HEK293T (cell line): ENCODE results near the gene NLRP8.

ENCODE experiments used
- CTCF ChIA-PET: fragments of 350-600 bp; formaldehyde crosslinking; extraction: SDS; loops from one replicate; lab custom pipeline; 2021; ENCODE audit warnings: antibody characterized with exemption, inconsistent platforms; lab: Yijun Ruan, JAX
- POLR2A ChIA-PET: fragments of 350-600 bp; formaldehyde crosslinking; extraction: SDS; loops from one replicate; lab custom pipeline; 2020; ENCODE audit warnings: antibody characterized with exemption, inconsistent platforms; lab: Yijun Ruan, JAX
- DNase-seq: peaks from one replicate; pipeline ENCODE4 v3.0.0; 2012; ENCODE audit warnings: mixed read lengths; ENCODE audit errors: extremely low spot score
- ARNT ChIP-seq: fragments of 450-650 bp; IDR thresholded peaks from 2 replicates; pipeline ENCODE4 v1.6.1; 2017; ENCODE audit warnings: mild to moderate bottlenecking
- BHLHE40 ChIP-seq: fragments of 450-650 bp; IDR thresholded peaks from 2 replicates; pipeline ENCODE4 v1.6.1; 2016; ENCODE audit warnings: mild to moderate bottlenecking, moderate library complexity, borderline replicate concordance
- CTBP1 ChIP-seq: fragments of 450-650 bp; IDR thresholded peaks from 2 replicates; pipeline ENCODE4 v1.6.1; 2016; ENCODE audit warnings: borderline replicate concordance
- ELF4 ChIP-seq: fragments of 450-650 bp; IDR thresholded peaks from 2 replicates; pipeline ENCODE4 v1.6.1; 2017; ENCODE audit warnings: antibody characterized with exemption
- FOXA1 ChIP-seq: fragments of 450-650 bp; IDR thresholded peaks from 2 replicates; pipeline ENCODE4 v1.6.1; 2016; ENCODE audit warnings: mild to moderate bottlenecking
- FOXK2 ChIP-seq: fragments of 450-650 bp; IDR thresholded peaks from 2 replicates; pipeline ENCODE4 v1.6.1; 2016; ENCODE audit warnings: mild to moderate bottlenecking
- FOXM1 ChIP-seq: fragments of 450-650 bp; IDR thresholded peaks from 2 replicates; pipeline ENCODE4 v1.6.1; 2017; ENCODE audit warnings: mild to moderate bottlenecking, borderline replicate concordance
- HDGF ChIP-seq: fragments of 450-650 bp; IDR thresholded peaks from 2 replicates; pipeline ENCODE4 v1.6.1; 2017; ENCODE audit warnings: antibody characterized with exemption, borderline replicate concordance
- L3MBTL2 ChIP-seq: fragments of 450-650 bp; conservative IDR thresholded peaks from 2 replicates; pipeline ENCODE4 v1.6.1; 2016; ENCODE audit warnings: mild to moderate bottlenecking
- LEF1 ChIP-seq: fragments of 450-650 bp; IDR thresholded peaks from 2 replicates; pipeline ENCODE4 v1.6.1; 2017; ENCODE audit warnings: mild to moderate bottlenecking, borderline replicate concordance
- NFRKB ChIP-seq: fragments of 450-650 bp; IDR thresholded peaks from 2 replicates; pipeline ENCODE4 v1.6.1; 2016; ENCODE audit warnings: mild to moderate bottlenecking, moderate library complexity
- SP1 ChIP-seq: fragments of 450-650 bp; IDR thresholded peaks from 2 replicates; pipeline ENCODE4 v1.6.1; 2017
- SUZ12 ChIP-seq: fragments of 450-650 bp; IDR thresholded peaks from 2 replicates; pipeline ENCODE4 v1.6.1; 2016; ENCODE audit warnings: mild to moderate bottlenecking
- TARDBP ChIP-seq: fragments of 450-650 bp; IDR thresholded peaks from 2 replicates; pipeline ENCODE4 v1.6.1; 2016
- ZNF384 ChIP-seq: fragments of 450-650 bp; IDR thresholded peaks from 2 replicates; pipeline ENCODE4 v1.6.1; 2016
- TF ChIP-seq, protein P1 (sequence below): fragments of 450-650 bp; IDR thresholded peaks from 2 replicates; pipeline ENCODE4 v1.6.1; 2016

NLRP8 gene

DNA sequence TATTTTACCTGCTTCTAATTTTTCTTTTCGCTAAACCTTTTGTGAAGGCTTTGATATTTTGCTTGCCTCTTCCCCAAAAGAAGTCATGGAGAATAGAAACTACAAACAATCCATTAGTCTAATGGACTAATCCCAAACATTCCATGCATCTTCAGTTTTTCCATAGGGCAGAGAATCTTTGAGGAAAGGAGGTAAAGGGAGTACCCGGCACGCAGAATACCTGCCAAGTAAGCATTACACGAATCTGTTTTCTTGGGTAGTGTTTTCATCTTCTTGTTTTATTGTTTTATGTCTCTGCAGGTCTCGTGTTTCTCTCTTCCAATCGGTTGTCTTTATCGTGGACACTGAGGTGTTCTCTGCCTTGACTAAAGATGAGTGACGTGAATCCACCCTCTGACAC lies at the start of gene NLRP8:
NLRP8 (plus strand) TSS at position 301 of the 400 bp plus-strand sequence.
- CTCF ChIA-PET = no interaction called here
- TF ChIP-seq FOXM1 (no peak), BHLHE40 (no peak), SP1 (no peak), LEF1 (no peak), SUZ12 (no peak)
- POLR2A ChIA-PET = no interaction called here
- no peak for DNase-seq

DNA sequence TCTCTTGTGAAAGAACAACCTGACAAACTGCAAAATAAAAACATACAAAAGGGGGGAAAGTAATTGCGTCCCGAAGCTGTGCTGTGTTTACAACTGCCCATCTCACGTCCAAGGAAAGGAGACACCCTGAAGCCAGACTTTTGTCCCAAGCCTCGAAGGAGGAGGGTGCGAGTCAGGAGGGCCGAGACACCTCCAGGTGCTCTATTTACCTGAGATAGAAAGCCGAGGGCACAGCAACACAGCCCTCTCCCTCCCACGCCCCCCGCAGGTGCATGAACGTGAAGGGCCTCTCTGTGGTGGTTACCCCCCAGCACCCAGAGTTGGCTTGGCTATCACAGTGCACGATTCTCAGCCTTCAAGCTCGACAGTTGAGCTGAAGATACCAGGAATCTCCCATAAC lies 48.7 kb upstream of the NLRP8 start:
- ChIA-PET POLR2A (no interaction called here), CTCF (no interaction called here)
- no peak for TF ChIP-seq NFRKB
- TF ChIP-seq SP1 = no peak
- TF ChIP-seq FOXM1 = no peak
- no peak for TF ChIP-seq CTBP1
- DNase-seq = no peak

DNA sequence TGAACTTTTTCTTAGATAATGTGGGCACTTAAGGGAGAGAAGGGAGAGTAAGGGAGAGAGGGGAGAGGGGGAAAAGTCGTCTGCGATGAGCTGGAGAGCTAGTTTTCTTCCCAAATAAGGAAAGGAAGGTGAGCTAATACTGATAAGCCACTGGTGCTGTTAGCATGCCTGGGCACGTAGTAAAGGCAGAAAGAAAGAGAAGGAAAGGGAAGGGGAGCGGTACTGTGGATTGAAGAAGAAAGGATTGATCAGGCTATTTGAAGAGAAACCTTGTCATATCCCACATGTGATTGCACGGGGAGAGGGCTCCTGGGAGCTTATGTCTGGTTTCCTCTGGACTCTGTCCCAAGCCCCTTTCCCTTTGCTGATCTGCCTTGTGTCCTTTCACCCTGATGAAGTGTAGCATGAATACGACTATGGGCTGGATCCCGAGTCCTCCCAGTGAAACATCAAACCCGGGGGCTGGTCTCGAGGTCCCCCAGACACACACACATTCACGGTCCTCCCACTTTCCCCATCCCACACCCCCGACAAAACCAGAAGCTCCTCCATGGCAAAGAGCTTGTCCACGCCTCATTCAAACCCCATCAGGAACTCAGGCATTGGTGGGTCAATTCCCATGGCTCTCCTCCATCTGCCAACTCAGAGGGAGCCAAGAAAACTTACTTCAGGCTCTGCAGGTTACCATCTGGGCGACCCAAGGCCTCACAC lies 46.1 kb upstream of the NLRP8 start:
- ChIA-PET CTCF (no interaction called here), POLR2A (no interaction called here)
- TF ChIP-seq TARDBP (no peak), NFRKB (no peak), ELF4 (no peak), HDGF (no peak), L3MBTL2 (no peak), LEF1 (no peak), CTBP1 (no peak), FOXK2 (no peak), FOXA1 (no peak), SUZ12 (no peak), ARNT (no peak), BHLHE40 (no peak), SP1 (no peak), ZNF384 (no peak)
- TF ChIP-seq, protein P1, sequence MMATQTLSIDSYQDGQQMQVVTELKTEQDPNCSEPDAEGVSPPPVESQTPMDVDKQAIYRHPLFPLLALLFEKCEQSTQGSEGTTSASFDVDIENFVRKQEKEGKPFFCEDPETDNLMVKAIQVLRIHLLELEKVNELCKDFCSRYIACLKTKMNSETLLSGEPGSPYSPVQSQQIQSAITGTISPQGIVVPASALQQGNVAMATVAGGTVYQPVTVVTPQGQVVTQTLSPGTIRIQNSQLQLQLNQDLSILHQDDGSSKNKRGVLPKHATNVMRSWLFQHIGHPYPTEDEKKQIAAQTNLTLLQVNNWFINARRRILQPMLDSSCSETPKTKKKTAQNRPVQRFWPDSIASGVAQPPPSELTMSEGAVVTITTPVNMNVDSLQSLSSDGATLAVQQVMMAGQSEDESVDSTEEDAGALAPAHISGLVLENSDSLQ = no peak
- DNase-seq = no peak

DNA sequence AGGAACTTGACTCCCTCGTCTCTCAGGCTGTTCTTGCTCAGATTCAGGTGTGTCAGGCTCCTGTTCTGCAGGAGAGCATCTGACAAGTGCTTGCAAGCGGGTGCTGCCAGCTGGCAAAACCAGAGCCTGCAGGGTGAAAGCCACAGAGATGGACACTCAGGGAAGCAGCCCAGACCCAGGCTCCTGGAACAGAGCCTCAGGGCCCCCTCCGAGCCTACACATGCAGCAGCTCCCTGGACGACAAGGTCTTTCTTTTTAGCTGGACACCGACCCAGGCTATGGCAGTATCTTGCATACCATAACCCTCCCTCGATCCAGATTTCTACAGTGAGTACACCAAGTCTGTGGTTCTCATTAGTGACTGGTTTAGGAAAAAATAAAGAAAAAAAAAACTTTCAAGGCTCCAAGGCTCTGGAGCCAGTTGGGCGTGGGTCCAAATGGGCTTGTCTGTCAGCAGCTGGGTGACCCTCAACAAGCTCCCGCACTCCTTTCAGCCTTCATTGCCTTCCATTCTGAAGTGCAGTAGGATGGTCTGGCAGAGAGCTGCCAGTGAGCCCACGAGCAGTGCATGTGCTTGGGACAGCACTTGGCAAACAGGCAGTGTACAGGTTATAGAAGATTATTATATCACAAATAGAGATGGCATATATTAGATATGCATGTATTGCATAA lies 45.4 kb upstream of the NLRP8 start:
- TF ChIP-seq SUZ12 = no peak
- TF ChIP-seq, protein P1 = no peak
- TF ChIP-seq NFRKB = no peak
- TF ChIP-seq FOXA1 = no peak
- CTCF ChIA-PET = no interaction called here
- POLR2A ChIA-PET = no interaction called here
- no peak for DNase-seq

DNA sequence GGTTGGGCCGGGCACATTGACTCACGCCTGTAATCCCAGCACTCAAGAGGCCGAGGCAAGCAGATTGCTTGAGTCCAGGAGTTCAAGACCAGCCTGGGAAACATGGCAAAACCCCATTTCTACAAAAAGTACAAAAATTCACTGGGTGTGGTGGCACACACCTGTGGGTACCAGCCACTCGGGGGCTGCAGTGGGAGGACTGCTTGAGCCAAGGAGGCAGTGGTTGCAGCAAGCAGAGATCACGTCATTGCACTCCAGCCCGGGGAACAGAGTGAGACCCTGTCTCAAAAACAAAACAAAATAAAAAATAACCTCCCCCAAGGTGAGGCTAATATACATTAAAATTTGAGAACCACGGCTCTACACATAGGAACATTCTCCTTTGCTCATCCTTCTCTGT lies 40.3 kb upstream of the NLRP8 start:
- no peak for DNase-seq
- CTCF ChIA-PET = no interaction called here
- TF ChIP-seq ZNF384 = no peak
- TF ChIP-seq LEF1 = no peak
- no peak for TF ChIP-seq TARDBP
- TF ChIP-seq ARNT = no peak
- TF ChIP-seq BHLHE40 = no peak
- no peak for TF ChIP-seq ELF4
- no peak for TF ChIP-seq CTBP1
- TF ChIP-seq SUZ12 = no peak
- TF ChIP-seq HDGF = no peak
- TF ChIP-seq, protein P1 = no peak
- TF ChIP-seq SP1 = no peak
- TF ChIP-seq FOXM1 = no peak
- TF ChIP-seq NFRKB = no peak
- TF ChIP-seq FOXK2 = no peak
- no peak for TF ChIP-seq FOXA1
- POLR2A ChIA-PET = no interaction called here

DNA sequence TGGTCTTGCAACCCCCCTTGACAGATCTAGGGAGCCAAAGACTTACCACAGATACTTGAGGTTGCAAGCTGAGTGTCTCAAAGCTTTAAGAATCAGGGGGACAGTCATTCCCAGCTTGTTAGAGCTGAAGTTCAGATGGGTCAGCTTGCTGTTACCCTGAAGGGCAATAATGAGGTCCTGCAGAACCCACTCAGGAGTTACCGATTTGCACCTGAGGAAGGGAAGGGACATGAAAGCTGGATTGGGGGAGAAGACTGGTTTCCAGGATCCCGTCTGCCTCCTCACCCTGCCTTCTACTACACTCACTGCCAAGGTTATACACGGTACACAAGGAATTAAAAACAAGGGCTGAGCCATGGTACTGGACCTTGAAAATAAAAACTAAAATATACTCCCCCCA lies 39.9 kb upstream of the NLRP8 start:
- DNase-seq = no peak
- TF ChIP-seq FOXA1 (no peak), SUZ12 (no peak), FOXK2 (no peak), LEF1 (no peak), HDGF (no peak), TARDBP (no peak), ARNT (no peak), ZNF384 (no peak), BHLHE40 (no peak), CTBP1 (no peak), L3MBTL2 (no peak), SP1 (no peak), FOXM1 (no peak), NFRKB (no peak), ELF4 (no peak)
- TF ChIP-seq, protein P1 = no peak
- ChIA-PET POLR2A (no interaction called here), CTCF (no interaction called here)
